Right renal pelvis (tissue), 4 donors: Measurements from ENCODE around the gene FTMT. TPM values are rescaled to one million over a fixed set of nuclear protein-coding genes. Genes with fewer than 3 reads are reported as not detected.
"Not testable (repeated sequence)": the region's sequence is repeated elsewhere in the genome, so short reads cannot be mapped to it uniquely, and the experiment has no call there.

Experiments
- DNase-seq, 4 donors: peaks; one replicate each; pipeline ENCODE4 v3.0.0-alpha.2; 2013; ENCODE audit warnings: low read depth in 4 of 4, low spot score in 3 of 4, missing footprints in 1 of 4
- polyA plus RNA-seq, 4 donors: library from polyadenylated mRNA; unstranded; fragments of 120-200 nt; gene quantifications; one replicate each; pipeline ENCODE4 v1.2.1, GENCODE V29; 2013; ENCODE audit not compliant: insufficient read length in 4 of 4

FTMT gene
- polyA plus RNA-seq, result not detected

DNA sequence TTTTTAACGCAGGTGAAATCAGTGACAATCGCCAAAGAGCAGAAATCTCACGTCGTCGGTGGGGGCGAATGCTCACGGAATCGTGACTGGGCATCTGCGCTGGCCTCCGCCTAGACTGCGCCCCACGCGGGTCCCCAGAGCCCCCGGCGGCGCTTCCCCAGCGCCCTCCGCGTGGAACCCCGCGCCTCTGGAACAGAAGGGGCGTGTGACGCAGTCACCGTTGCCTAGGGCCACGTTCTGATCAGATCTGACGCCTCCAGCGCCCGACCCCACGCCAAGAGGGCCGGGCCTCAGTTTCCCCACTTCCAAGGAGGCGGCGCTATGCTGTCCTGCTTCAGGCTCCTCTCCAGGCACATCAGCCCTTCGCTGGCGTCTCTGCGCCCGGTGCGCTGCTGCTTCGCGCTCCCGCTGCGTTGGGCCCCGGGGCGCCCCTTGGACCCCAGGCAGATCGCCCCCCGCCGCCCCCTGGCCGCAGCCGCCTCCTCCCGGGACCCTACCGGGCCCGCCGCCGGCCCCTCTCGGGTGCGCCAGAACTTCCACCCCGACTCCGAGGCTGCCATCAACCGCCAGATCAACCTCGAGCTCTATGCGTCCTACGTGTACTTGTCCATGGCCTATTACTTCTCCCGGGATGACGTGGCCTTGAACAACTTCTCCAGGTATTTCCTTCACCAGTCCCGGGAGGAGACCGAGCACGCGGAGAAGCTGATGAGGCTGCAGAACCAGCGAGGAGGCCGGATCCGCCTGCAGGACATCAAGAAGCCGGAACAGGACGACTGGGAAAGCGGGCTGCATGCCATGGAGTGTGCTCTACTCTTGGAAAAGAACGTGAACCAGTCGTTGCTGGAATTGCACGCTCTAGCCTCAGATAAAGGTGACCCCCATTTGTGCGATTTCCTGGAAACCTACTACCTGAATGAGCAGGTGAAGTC, at the start of gene FTMT:
FTMT (plus strand) TSS at position 240 of the 932 bp plus-strand sequence; CDS start at position 322, 82 bp downstream.
- DNase-seq, result no peak

DNA sequence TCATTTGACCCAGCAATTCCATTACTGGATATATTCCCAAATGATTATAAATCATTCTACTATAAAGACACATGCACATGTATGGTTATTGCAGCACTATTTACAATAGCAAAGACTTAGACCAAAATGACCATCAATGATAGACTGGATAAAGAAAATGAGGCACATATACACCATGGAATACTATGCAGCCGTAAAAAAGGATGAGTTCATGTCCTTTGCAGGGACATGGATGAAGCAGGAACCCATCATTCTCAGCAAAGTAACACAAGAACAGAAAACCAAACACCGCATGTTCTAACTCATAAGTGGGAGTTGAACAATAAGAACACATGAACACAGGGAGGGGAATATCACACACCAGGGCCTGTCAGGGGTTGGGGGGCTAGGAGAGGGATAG, 46.4 kb upstream of the FTMT start:
- DNase-seq, result not testable (repeated sequence)

- DNase-seq, result no peak
Measured at GRCh38 chr5:121805911-121806310, 45.8 kb upstream of the FTMT start.

DNA sequence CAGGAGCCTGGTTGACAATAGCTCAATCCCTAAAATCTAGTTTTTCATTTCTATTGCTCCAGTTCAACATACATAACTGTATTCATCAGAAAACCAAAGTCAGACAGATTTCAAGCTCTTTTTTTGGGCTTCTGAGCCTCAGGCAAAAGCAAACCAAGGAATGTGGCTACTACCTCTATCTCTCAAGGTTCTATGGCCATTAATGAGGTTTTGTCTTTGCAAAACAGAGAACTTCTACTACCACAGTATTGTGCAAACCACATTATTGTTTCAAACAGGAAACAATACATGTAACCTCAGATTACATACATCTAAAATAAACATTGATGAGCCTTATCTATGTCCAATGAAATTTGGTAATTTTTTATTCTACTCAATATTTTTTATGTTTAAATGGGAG, 35.5 kb upstream of the FTMT start:
- no peak for DNase-seq

DNA sequence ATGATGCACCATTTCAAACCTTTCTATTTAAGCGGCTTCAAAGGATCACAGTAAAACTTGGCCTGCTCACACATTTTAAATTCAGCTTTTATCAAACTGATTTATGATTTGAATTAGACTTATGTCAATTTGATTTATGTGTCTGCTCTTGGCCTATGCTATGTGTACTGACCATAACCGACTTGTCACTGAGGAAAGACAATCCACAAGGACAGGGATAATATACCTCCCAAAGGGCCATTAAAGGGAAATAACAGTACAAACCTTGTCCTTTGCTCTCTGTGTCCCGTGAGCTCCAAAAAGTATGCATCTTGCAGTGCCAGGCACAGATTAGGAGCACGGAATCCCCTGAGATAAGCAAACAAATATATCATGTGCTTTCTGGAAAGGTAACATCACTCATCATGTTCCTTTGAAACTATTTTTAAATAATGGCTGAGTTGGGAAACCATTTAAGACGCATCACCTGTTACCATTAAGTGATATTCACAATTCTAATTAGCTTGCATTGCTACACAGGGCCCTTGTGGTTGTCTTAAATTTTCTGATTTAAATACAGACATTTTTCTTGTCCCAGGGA, 31.9 kb upstream of the FTMT start:
- peak in 1 of 4 donors; percentile 3 for DNase-seq

GRCh38 chr5:121833617-121834016, 18.1 kb upstream of the FTMT start:
- no peak for DNase-seq

DNA sequence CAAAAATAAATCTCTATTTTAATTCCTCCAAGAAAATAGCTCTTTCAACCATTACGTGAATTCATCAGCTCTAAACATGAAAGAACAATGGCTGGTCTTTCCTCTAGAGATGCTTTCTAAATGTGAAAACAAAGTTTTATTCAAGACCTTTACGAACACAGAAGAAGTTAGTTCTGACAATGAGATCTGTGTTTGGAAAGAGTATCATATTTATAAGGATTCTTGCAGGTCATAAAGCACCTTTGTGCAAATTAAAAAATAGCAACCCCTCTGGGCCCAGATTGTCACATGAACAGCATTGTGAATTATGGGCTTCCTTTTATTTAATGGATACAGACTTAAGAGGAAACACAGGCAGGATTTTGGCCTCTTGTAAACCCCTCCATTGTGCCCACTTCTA, 17.7 kb upstream of the FTMT start:
- DNase-seq, result no peak

DNA sequence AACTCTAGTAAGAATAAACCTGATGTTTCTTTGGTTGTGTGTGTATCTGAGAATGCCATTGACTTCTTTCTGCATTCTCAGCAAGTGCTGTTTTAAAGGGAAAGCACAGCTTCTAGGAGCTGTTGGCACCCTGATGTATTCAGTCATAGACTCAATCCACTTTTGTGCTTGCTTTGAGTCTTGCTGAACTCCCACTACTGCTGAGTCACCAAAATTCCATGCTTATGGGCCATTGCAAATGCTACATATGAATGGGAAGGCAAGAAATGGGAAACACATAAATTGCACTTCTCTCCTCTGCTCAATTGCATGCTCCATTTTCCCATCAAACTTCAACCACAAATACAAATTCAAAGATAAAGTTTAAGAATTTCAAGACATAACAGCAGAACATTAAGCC, 9.8 kb upstream of the FTMT start:
- DNase-seq, result no peak

GRCh38 chr5:121850272-121850671, 1.4 kb upstream of the FTMT start:
- no peak for DNase-seq

- no peak for DNase-seq
Measured at GRCh38 chr5:121853850-121854249, 2.2 kb downstream of the FTMT start.

DNA sequence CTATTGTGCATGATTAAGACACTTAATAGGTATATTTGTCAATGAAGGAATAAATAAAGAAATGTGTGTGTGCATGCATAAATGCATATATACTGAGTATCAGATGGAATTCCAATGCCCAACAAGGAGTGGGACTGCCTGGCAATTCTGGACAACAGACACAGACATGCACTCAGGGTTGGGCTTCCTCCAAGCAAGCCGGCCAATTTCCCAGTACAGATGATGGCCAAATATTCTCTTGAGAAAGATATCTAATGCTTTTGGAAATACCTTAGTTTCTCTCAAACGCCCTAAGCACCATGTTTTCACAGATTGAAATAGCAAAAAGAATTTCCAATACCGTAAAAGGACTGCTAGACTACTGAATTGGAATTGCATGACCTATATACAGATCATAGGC, 11.1 kb downstream of the FTMT start:
- DNase-seq, result no peak

DNA sequence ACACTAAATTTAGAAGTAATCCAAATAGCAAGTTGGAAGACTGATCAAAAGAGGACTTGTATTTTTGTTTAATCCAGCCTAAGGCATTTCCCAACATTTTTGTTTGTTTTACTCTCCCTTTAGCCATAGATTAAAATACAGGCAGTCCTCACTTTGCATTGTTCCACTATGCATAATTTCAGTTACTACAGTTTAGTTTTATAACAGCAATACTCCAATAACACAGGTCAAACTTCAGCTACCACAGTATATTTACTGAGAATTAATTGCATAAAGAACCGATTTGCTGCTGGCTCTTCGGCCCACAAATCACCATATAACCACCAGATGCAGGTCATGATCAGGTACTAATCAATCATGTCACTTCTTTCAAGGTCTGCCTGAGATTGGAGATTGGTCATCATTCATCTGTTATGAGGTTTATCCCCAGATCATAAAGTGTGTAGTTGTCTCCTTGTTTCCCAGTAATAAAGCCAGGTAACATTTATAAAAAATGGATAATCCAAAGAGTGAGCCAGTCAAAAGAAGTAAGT, 12.1 kb downstream of the FTMT start:
- DNase-seq, result no peak

DNA sequence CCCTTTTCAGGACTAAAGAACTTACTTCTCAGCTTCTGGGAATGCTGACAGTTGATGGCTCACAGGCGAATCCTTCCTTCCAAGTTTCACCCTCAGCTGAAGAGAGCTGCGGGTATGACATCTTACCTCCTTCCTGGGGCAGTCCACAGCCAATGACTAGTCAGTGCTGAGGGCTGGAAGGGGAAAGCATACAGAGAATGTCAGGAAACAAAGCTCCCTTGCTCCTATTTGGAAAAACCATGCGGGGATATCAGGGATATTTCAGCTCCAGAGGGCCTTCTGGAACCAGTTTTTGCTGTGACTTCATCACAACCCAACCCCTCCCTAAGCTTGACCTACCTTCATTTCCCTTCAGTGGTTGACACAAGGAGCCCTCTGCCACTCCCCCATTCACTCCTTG, 15.7 kb downstream of the FTMT start:
- no peak for DNase-seq

DNA sequence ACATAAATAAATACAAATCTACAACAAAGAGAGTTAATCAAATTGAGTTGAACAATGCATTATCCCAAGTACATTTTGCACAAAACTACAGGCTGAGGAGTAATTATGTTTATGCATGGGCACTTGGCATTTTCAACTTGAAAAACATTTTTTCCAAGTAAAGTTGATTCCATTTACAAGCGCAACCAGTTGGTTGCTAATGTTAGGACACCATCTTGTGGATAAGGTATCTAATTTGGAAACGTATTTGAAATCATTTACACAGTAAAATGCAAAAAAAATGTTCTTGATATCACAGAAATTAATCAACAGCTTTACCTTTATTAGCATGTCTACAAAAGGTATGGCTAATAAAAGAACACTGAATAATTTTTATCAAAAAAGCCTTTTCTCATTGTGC, 18.8 kb downstream of the FTMT start:
- DNase-seq, result peak in 1 of 4 donors; percentile 2

- no peak for DNase-seq
Measured at GRCh38 chr5:121872856-121873255, 21.2 kb downstream of the FTMT start.

DNA sequence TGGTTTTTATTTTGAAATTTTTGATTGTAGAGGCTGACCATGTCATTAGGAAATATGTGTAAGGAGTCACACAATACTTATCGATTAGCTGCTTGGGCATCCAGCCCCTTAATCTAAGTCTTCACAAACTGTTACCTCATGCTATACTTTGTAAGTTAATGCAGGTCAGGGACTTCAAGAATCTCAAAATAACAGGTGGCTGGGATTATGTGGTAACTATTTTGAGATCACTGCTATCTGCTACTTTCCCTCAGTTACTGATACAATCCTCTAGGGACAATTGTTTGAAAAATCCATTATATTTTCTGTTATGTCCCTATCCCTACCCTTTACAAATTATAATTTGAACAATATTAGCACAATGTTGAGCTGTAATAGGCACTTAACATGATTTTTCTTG, 21.7 kb downstream of the FTMT start:
- no peak for DNase-seq

GRCh38 chr5:121885630-121886029, 33.9 kb downstream of the FTMT start:
- DNase-seq, result no peak

DNA sequence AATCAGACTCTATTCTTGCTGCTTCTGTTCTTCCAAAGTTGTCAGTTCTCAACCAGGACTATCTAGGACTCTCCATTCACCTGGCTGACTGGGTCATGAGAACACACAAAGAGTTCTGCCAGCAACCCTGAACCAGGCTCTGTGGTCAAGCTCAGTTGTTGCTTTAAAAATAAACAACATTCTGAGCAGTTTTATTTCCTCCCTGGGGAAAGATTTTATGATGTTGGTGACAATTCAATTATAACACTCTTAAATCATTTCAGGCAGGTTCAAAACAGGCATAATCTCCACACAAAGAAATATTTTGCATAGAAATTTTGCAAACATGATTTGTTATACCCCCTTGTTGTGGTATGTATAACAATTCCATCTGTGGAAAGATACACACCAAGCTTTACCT, 36.0 kb downstream of the FTMT start:
- DNase-seq, result no peak

GRCh38 chr5:121890297-121890858, 38.7 kb downstream of the FTMT start:
- no peak for DNase-seq

DNA sequence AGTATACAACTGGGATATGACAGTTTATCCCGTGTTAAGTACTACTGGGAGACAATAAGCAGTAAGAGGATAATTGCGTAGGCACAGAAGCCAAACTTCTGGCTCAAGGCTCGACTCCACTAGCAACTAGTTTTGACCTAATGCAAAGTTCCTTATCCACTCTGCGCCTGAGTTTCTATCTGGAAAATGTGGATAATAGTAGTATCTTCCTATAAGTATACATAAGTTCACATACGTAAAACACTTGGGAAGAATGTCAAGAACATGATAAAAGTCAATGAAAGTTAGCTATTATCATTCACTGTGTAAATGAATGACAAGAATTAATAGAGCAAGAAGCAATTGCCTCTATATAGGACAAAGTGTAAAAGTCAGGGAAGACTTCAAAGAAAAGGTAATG, 45.7 kb downstream of the FTMT start:
- DNase-seq, result no peak

DNA sequence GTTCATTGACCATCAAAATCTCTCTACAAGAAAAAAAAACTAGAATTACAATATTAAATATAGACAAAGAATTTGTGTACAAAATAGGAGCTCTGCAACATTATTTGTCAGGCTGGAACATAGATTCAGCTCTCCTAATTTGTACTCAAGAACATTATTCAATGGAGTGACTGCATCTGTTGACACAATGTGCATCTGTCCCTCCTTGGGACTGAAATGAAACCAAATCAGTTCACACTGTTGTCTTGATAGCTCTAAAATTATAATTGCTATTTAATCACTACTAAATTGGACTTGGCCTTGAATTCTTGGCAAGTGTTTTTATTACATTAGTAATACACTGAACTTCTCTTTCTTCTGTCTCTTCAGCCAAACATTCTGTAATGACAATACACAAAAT, 47.7 kb downstream of the FTMT start:
- DNase-seq, result no peak
